Measurements from ENCODE around the gene TP53RK.

Gene TP53RK

GRCh38 chr20:46649965-46650542 is 39.2 kb downstream of the TP53RK start:
- H3K36me3 Mint-ChIP-seq (ENCODE audit: low read depth), result no peaks in the 10 kb centered on the region
- H3K27me3 Mint-ChIP-seq, result peaks cover 70% of the 10 kb centered on the region
- H3K4me3 Mint-ChIP-seq, result no peak overlapping the region
- no peaks in the 10 kb centered on the region for H3K9me3 Mint-ChIP-seq
- peaks cover 5% of the 10 kb centered on the region for H3K4me1 Mint-ChIP-seq (ENCODE audit: low read depth)
- intact Hi-C loops (cut with micrococcal nuclease), result no loop called here
- H3K27ac Mint-ChIP-seq, result no peak overlapping the region

DNA sequence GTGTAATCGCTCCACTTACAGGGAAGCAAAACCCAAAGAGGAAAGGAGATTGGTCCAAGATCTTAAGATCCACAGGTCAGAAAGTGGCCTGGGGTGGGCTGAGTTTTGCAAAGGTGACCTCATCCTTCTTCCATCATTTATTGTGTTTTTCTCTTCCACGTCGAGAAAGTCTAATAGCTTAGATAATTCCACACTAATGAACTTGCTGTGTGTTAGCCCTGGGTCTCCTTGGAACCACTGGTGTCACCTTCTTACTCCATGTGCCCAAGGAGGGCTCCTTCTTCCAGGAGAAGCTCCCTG is 39.6 kb downstream of the TP53RK start:
- Mint-ChIP-seq H3K27ac (no peak overlapping the region), H3K9me3 (no peaks in the 10 kb centered on the region), H3K4me1 (ENCODE audit: low read depth) (peaks cover 5% of the 10 kb centered on the region), H3K36me3 (ENCODE audit: low read depth) (no peaks in the 10 kb centered on the region), H3K4me3 (no peak overlapping the region), H3K27me3 (peaks cover 74% of the 10 kb centered on the region)
- intact Hi-C loops (cut with micrococcal nuclease), result no loop called here

GRCh38 chr20:46648903-46649649 is 40.2 kb downstream of the TP53RK start:
- Mint-ChIP-seq H3K27ac (no peak overlapping the region), H3K27me3 (peaks cover 72% of the 10 kb centered on the region), H3K36me3 (ENCODE audit: low read depth) (no peaks in the 10 kb centered on the region), H3K4me3 (no peak overlapping the region), H3K9me3 (no peaks in the 10 kb centered on the region), H3K4me1 (ENCODE audit: low read depth) (peaks cover 5% of the 10 kb centered on the region)
- intact Hi-C loops (cut with micrococcal nuclease), result no loop called here

GRCh38 chr20:46647469-46647868 is 41.8 kb downstream of the TP53RK start:
- Mint-ChIP-seq H3K9me3 (no peaks in the 10 kb centered on the region), H3K4me1 (ENCODE audit: low read depth) (peaks cover 5% of the 10 kb centered on the region), H3K27ac (no peak overlapping the region), H3K36me3 (ENCODE audit: low read depth) (no peaks in the 10 kb centered on the region), H3K27me3 (peaks cover 64% of the 10 kb centered on the region), H3K4me3 (no peak overlapping the region)
- intact Hi-C loops (cut with micrococcal nuclease), result no loop called here

DNA sequence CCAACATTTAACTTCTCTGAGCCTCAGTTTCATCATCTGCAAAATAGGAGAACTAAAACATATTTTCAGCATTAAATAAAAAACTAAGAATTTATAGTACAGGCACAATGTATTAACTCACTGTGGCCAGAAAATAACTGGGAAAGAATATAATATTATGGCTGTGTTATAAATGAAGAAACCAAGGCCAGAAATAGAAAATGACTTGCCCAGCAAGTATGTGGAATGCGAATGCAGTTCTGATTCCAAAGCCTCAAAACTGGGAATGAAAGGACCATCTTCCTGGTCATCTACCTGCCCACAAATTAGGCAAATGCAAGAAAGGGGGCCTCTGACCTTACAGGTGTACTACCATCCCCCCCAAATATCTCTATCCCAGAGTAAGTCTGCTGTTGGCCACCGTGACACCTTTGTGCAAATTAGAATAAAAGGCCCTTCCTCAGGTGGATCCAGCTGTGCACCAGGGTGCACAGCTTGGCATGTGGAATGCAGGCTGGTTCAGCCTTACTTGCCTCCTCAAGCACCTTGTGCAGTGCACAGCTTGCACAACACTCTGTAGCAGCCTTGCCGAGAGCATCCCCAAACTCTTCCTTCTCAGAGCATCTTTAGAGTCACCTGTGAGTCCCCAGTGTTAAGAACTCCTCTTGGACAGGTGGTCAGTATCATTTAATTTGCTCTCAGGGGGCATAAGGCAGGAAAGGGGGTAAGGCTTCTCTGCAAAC is 42.4 kb downstream of the TP53RK start:
- Mint-ChIP-seq H3K4me3 (no peak overlapping the region), H3K36me3 (ENCODE audit: low read depth) (no peaks in the 10 kb centered on the region), H3K4me1 (ENCODE audit: low read depth) (peaks cover 5% of the 10 kb centered on the region), H3K27me3 (peaks cover 57% of the 10 kb centered on the region), H3K27ac (no peak overlapping the region), H3K9me3 (no peaks in the 10 kb centered on the region)
- intact Hi-C loops (cut with micrococcal nuclease), result no loop called here

GRCh38 chr20:46646122-46646521 is 43.1 kb downstream of the TP53RK start:
- intact Hi-C loops (cut with micrococcal nuclease), result no loop called here
- Mint-ChIP-seq H3K27me3 (peaks cover 56% of the 10 kb centered on the region), H3K36me3 (ENCODE audit: low read depth) (no peaks in the 10 kb centered on the region), H3K9me3 (no peaks in the 10 kb centered on the region), H3K4me1 (ENCODE audit: low read depth) (peaks cover 4% of the 10 kb centered on the region), H3K4me3 (no peak overlapping the region), H3K27ac (no peak overlapping the region)

- peaks cover 51% of the 10 kb centered on the region for H3K27me3 Mint-ChIP-seq
- no peaks in the 10 kb centered on the region for H3K4me1 Mint-ChIP-seq (ENCODE audit: low read depth)
- no peaks in the 10 kb centered on the region for H3K9me3 Mint-ChIP-seq
- H3K27ac Mint-ChIP-seq, result no peak overlapping the region
- intact Hi-C loops (cut with micrococcal nuclease), result no loop called here
- H3K36me3 Mint-ChIP-seq (ENCODE audit: low read depth), result no peaks in the 10 kb centered on the region
- no peak overlapping the region for H3K4me3 Mint-ChIP-seq
Observed at GRCh38 chr20:46644733-46645132, 44.5 kb downstream of the TP53RK start.

- intact Hi-C loops (cut with micrococcal nuclease), result no loop called here
- H3K4me3 Mint-ChIP-seq, result no peak overlapping the region
- H3K9me3 Mint-ChIP-seq, result no peaks in the 10 kb centered on the region
- H3K4me1 Mint-ChIP-seq (ENCODE audit: low read depth), result no peaks in the 10 kb centered on the region
- no peak overlapping the region for H3K27ac Mint-ChIP-seq
- H3K27me3 Mint-ChIP-seq, result peaks cover 49% of the 10 kb centered on the region
- no peaks in the 10 kb centered on the region for H3K36me3 Mint-ChIP-seq (ENCODE audit: low read depth)
Observed at GRCh38 chr20:46644160-46644559, 45.1 kb downstream of the TP53RK start.

DNA sequence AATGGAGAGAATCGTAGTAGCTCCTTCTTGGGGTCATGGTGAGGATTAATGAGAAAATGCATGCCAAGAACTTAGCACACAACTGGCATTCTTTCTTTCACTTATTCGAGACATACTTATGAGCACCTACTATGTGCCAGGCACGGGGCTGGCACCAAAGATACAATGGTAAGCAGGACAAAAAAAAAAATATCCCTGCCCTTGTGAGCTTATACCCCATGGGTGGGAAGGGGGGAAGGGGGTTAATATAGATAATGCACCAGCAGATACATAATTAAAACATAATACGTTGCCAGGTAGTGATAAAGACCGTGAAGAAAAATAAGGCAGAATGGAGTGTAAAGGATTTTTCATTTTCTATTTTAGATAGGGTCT is 46.3 kb downstream of the TP53RK start:
- no peaks in the 10 kb centered on the region for H3K36me3 Mint-ChIP-seq (ENCODE audit: low read depth)
- H3K4me1 Mint-ChIP-seq (ENCODE audit: low read depth), result no peaks in the 10 kb centered on the region
- H3K4me3 Mint-ChIP-seq, result no peak overlapping the region
- peaks cover 41% of the 10 kb centered on the region for H3K27me3 Mint-ChIP-seq
- H3K27ac Mint-ChIP-seq, result no peak overlapping the region
- intact Hi-C loops (cut with micrococcal nuclease), result no loop called here
- H3K9me3 Mint-ChIP-seq, result no peaks in the 10 kb centered on the region

DNA sequence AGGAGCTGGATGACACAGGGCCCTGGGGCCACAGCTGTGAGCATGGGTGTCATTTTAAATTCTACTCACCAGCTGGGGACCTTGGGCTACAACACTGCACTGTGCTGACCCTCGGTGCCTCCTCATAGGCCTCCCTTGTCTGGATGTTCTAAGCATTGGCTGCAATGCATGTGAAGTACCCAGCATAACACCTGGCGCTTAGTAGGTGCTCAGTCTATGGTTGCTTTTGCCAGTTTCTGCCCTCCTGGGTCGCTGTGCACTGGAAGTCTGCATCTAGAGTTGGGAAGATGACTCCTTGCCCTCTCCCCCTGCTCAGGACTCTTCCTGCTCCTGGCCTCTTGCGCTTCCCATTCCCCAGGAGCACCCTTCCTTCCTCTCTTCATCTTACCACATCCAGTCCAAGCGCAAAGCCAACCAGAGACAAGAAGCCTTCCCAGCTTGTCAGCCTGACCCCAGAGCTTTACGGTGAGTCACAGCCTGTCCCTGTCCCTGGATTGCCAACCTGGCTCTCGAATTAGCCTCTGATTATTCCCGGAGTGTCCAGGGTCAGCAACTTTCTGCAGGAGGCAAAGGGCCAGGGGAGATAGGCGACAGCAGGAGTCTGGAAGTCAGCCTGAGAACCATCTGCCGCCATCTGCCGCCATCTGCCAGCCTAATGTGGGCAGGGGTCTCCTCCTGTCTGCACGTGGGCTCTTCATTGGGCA is 46.8 kb downstream of the TP53RK start:
- peaks cover 39% of the 10 kb centered on the region for H3K27me3 Mint-ChIP-seq
- no peaks in the 10 kb centered on the region for H3K36me3 Mint-ChIP-seq (ENCODE audit: low read depth)
- no peaks in the 10 kb centered on the region for H3K9me3 Mint-ChIP-seq
- no peak overlapping the region for H3K4me3 Mint-ChIP-seq
- intact Hi-C loops (cut with micrococcal nuclease), result no loop called here
- H3K4me1 Mint-ChIP-seq (ENCODE audit: low read depth), result no peaks in the 10 kb centered on the region
- H3K27ac Mint-ChIP-seq, result no peak overlapping the region

- Mint-ChIP-seq H3K9me3 (no peaks in the 10 kb centered on the region), H3K4me3 (no peak overlapping the region), H3K27me3 (peaks cover 32% of the 10 kb centered on the region), H3K36me3 (ENCODE audit: low read depth) (no peaks in the 10 kb centered on the region), H3K4me1 (ENCODE audit: low read depth) (no peaks in the 10 kb centered on the region), H3K27ac (no peak overlapping the region)
- intact Hi-C loops (cut with micrococcal nuclease), result no loop called here
Observed at GRCh38 chr20:46641424-46641823, 47.8 kb downstream of the TP53RK start.

DNA sequence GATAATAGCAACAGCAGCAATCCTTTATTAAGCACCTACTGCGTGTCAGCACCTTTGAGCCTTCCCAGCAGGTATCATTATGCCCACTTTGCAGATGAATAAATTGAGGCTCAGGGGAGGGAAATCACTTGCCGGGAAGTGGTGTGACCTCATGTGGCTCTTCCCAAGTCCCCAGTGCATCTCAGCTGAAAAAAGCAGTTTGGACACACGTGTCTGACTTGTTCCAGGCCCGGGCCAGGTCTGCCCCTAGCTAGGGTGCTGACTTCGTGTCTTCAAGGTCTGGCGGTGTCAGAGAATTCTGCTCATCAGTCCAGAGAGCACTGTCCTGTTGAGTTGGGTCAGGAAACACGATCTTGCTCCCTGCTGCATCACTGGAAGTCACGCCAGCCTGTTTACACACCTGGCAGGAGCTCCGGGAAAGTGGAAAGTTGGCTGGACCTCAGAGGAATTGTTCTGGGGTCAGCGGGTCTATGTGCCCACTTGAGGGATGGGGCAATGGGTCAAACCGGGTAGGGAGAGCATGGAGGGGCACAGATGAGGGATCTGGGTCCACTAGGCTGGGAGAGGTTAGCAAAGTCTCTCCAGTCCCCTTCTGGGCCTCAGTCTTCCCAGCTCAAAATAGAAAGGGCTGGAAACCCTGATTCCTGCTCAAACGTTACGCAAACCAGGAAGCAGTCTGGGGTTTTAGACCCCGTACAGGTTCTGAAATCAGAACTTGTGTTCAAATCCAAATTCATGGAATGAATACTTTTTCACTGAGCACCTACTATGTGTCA is 48.5 kb downstream of the TP53RK start:
- Mint-ChIP-seq H3K27me3 (peaks cover 33% of the 10 kb centered on the region), H3K36me3 (ENCODE audit: low read depth) (no peaks in the 10 kb centered on the region), H3K27ac (no peak overlapping the region)

GRCh38 chr20:46640044-46640443 is 49.2 kb downstream of the TP53RK start:
- peaks cover 11% of the 10 kb centered on the region for H3K4me1 Mint-ChIP-seq (ENCODE audit: low read depth)
- H3K4me3 Mint-ChIP-seq, result no peak overlapping the region
- H3K27ac Mint-ChIP-seq, result no peak overlapping the region
- H3K27me3 Mint-ChIP-seq, result peaks cover 37% of the 10 kb centered on the region
- intact Hi-C loops (cut with micrococcal nuclease), result no loop called here
- H3K9me3 Mint-ChIP-seq, result no peaks in the 10 kb centered on the region
- no peaks in the 10 kb centered on the region for H3K36me3 Mint-ChIP-seq (ENCODE audit: low read depth)

More for the DNA sequence above, 48.5 kb downstream of the TP53RK start:
- H3K4me3 Mint-ChIP-seq, result no peak overlapping the region
- intact Hi-C loops (cut with micrococcal nuclease), result no loop called here
- H3K9me3 Mint-ChIP-seq, result no peaks in the 10 kb centered on the region
- peaks cover 6% of the 10 kb centered on the region for H3K4me1 Mint-ChIP-seq (ENCODE audit: low read depth)
